Pancreas (tissue), 10 donors: ENCODE data around the gene PTPN11. TPM values are rescaled to one million over a fixed set of nuclear protein-coding genes. Genes with fewer than 3 reads are reported as not detected.

Experiments
- ATAC-seq, 4 donors: fragments of 200-7000 bp; cut with Tn5 transposase; one replicate each; pipeline versions ENCODE4 v1.8.0 to v1.9.1; 2020; ENCODE audit warnings: mild to moderate bottlenecking in 4 of 4, moderate library complexity in 4 of 4
- DNase-seq, 6 donors: peaks; one replicate each; pipeline ENCODE4 v3.0.0-alpha.2; 2020
- FAIRE-seq: peaks from 2 replicates; lab custom pipeline; 2012; peaks lifted over from hg19 to GRCh38; lab: Jason Lieb, UNC
- H3K27ac ChIP-seq, 4 donors: fragments of 200-600 bp; sonication (generic); 1 replicate in 3 of 4; 2 replicates in 1 of 4; pipeline versions ENCODE4 v1.5.0 to v1.8.0; 2020
- H3K27me3 ChIP-seq, 4 donors: fragments of 200-600 bp; one replicate each; pipeline ENCODE4 v1.8.0; 2021
- H3K36me3 ChIP-seq, 3 donors: fragments of 200-600 bp; sonication (generic) in 1 of 3; one replicate each; pipeline versions ENCODE4 v1.5.0 to v1.8.0; 2020 to 2021
- H3K4me1 ChIP-seq, 3 donors: fragments of 200-600 bp; one replicate each; pipeline ENCODE4 v1.8.0; 2021
- H3K4me3 ChIP-seq, 4 donors: fragments of 200-600 bp; sonication (generic) in 2 of 4; one replicate each; pipeline versions ENCODE4 v1.5.0 to v1.8.0; 2020 to 2021
- H3K9me3 ChIP-seq, 4 donors: fragments of 200-600 bp; one replicate each; pipeline ENCODE4 v1.8.0; 2021
- WGBS, 2 donors: extraction: QIAGEN DNeasy Blood & Tissue Kit; methylation state at CpG; one replicate each; pipeline ENCODE4 v1.1.7; 2013; 5-methylcytosine and 5-hydroxymethylcytosine counted together
- intact Hi-C, 3 donors: fragments of 100-400 bp; cut with DNase I; formaldehyde crosslinking; loops; one replicate each; pipeline versions ENCODE4 v1.11.1 to v1.14.2; 2022
- polyA plus RNA-seq, 2 donors: library from polyadenylated mRNA; stranded (reverse); fragments of 200-250 nt; gene quantifications; one replicate each; pipeline ENCODE4 v1.2.3, GENCODE V29; 2013
- total RNA-seq, 6 donors: library from RNA; stranded (reverse); fragmentation: NEBNext Ultra II Directional in 4 of 6; extraction: Animal tissue kit (Norgen Biotek cat#: 25700) in 4 of 6; gene quantifications; one replicate each; pipeline versions ENCODE4 v1.2.1 to v1.2.4, GENCODE V29; 2021 to 2023
- TF ChIP-seq, protein P1 (sequence below), 4 donors: fragments of 200-600 bp; sonication (generic) in 3 of 4; IDR thresholded peaks; one replicate each; pipeline versions ENCODE4 v1.5.0 to v1.8.0; 2021; ENCODE audit warnings: antibody characterized with exemption in 4 of 4
- donor health status: healthy with polysubstance abuse.
- donor health status: DM: no; HTN: no; CAD: no; lungs with moderate emphysema.
- donor health status: DM: no; HTN: no; CAD: no.
- donor health status: control.
- donor health status: control.
- donor health status: Bipolar disorder and iron deficiency.
- donor health status: DM: yes; HTN: yes; CAD: no.
- donor health status: DM: no; HTN: no; CAD: no.
- donor health status: DM: no; HTN: no; CAD: no.
- donor health status: DM: yes; HTN: yes; CAD: no.

PTPN11 gene
- total and polyA plus RNA-seq, 8 donors = 12.4 to 51.1 (median 32.7) TPM

DNA sequence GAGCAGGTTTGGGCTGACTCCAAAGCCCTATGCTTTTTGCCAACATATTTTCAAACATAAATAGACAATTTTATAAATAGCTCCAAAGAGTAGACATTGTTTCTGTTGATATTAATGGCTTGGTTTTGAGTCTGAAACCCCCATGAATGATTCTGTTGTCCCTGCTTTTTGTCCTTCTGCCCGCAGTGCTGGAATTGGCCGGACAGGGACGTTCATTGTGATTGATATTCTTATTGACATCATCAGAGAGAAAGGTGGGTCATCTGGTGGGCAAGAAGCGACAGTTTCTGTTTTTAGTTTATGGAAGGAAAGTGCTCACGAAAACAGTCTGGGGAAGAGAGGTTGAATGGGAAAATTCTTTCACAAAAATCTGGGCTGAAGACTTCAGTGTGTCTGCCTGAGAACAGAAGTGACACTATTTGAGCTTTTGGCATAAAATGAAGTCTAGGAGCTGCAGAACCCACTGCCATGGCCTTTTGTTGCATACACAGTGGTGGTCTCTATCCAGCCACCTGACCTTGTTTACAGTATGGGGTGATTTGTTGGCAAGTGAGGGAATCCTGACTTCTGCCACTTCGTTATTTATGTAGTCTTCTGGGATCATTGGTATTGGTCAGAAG is 69.6 kb downstream of the PTPN11 start:
- WGBS, 2 donors = 92 to 93% methylated on average over 6 of the region's 6 CpGs
- TF ChIP-seq, protein P1, sequence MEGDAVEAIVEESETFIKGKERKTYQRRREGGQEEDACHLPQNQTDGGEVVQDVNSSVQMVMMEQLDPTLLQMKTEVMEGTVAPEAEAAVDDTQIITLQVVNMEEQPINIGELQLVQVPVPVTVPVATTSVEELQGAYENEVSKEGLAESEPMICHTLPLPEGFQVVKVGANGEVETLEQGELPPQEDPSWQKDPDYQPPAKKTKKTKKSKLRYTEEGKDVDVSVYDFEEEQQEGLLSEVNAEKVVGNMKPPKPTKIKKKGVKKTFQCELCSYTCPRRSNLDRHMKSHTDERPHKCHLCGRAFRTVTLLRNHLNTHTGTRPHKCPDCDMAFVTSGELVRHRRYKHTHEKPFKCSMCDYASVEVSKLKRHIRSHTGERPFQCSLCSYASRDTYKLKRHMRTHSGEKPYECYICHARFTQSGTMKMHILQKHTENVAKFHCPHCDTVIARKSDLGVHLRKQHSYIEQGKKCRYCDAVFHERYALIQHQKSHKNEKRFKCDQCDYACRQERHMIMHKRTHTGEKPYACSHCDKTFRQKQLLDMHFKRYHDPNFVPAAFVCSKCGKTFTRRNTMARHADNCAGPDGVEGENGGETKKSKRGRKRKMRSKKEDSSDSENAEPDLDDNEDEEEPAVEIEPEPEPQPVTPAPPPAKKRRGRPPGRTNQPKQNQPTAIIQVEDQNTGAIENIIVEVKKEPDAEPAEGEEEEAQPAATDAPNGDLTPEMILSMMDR (IDR thresholded peaks at IDR 0.05) = no peak
- peaks cover 6 to 40% (median 12%) of the 10 kb centered on the region in 3 donors for H3K36me3 ChIP-seq
- intact Hi-C loops = no loop called here
- DNase-seq (no peak), ATAC-seq (no peak), FAIRE-seq (no peak)
- H3K4me1 ChIP-seq = no peaks in the 10 kb centered on the region
- no peak overlapping the region for H3K27ac ChIP-seq
- no peaks in the 10 kb centered on the region for H3K27me3 ChIP-seq
- H3K9me3 ChIP-seq = no peaks in the 10 kb centered on the region
- no peak overlapping the region for H3K4me3 ChIP-seq

DNA sequence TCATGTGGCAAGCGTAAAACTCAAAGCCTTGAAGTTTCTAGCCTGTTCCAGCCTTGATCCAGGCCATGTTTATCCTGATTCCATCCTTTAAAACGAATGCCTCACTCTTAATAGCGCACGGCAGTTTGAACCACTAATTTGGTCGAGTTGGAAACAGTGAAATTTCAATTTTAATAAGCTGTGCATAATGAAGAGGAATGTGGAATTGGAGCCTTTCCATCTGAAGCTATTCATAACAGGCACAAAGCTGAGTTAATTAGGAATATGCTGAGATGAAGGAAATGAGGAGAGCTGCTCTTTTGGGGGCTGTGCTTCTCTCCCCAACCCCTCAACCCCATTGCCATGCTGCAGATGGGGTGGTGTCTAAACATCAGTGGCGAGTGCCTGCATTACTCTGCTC is 70.7 kb downstream of the PTPN11 start:
- H3K9me3 ChIP-seq = no peaks in the 10 kb centered on the region
- TF ChIP-seq, protein P1 (IDR thresholded peaks at IDR 0.05) = no peak
- no peaks in the 10 kb centered on the region for H3K4me1 ChIP-seq
- intact Hi-C loops = no loop called here
- 87 to 90% methylated on average over 6 of the region's 6 CpGs for WGBS, 2 donors
- FAIRE-seq = no peak
- no peak for DNase-seq
- no peaks in the 10 kb centered on the region for H3K27me3 ChIP-seq
- no peak overlapping the region for H3K4me3 ChIP-seq
- ATAC-seq = no peak
- peaks cover 6 to 40% (median 12%) of the 10 kb centered on the region in 3 donors for H3K36me3 ChIP-seq
- H3K27ac ChIP-seq = no peak overlapping the region

DNA sequence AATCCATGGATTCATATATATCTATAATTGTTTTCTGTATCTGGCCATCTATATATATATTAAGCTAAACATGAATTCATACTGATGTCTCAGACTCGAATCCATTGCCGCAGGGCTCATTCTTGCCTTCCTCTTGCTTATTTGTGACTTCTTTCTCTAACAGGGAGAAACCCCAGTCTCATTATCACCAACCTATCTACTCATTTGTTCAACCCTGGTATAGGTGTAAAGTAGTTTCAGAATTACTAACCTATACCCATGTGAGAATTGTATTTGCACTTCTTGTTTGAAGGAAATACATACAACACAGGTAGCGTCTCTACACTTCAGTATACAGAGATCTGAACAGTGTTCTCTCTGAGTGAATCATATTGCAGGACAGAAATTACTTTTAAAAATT is 77.7 kb downstream of the PTPN11 start:
- no peak for FAIRE-seq
- Histone ChIP-seq H3K27ac (no peak overlapping the region), H3K4me1 (no peaks in the 10 kb centered on the region), H3K36me3 (peaks cover 0 to 10% (median 0%) of the 10 kb centered on the region in 3 donors), H3K4me3 (no peak overlapping the region), H3K27me3 (no peaks in the 10 kb centered on the region), H3K9me3 (no peaks in the 10 kb centered on the region)
- TF ChIP-seq, protein P1 (IDR thresholded peaks at IDR 0.05) = no peak
- 95 to 96% methylated on average over 3 of the region's 3 CpGs for WGBS, 2 donors
- no peak for DNase-seq
- ATAC-seq = no peak
- intact Hi-C loops = no loop called here

DNA sequence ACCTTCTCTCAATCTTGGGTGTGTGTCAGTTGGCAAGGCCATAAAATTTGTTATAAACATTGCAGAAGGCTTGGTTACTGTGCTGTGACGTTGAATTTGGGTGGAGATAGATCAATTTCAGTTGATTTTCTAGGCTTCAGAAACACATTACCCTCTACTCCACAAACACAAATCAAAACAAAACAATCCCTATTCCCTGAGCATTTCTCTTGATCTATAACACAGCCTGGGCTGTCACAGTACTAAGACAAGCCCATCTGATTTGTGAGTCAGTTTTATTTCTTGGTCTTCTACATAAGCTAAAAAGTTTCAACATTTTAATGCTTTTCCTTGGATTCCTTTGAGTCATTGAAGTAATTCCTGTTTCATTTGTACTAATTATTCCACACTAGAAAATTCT is 79.8 kb downstream of the PTPN11 start:
- 76 to 86% methylated on average over 1 of the region's 1 CpG for WGBS, 2 donors

DNA sequence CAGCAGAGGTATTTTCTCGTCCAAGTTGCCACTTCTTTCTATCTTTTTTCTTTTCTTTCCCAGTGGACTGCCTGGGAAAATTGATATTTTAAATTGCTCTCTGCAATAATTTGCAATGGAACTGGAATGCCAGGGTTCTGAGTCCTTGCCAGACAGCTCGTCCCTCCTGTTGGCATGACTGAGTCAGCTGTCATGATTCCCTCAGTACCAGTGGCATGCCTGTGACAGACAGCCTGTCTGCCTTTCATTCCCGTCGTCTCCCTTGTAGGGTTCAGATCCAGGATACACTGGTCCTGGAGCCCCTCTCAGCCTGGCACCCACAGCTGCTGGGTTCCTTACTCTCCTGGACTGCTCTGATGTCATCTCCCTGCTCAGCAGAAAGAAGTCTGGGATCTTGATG is 84.8 kb downstream of the PTPN11 start:
- no peak for ATAC-seq
- FAIRE-seq = no peak
- Histone ChIP-seq H3K4me3 (no peak overlapping the region), H3K4me1 (no peaks in the 10 kb centered on the region), H3K27ac (no peak overlapping the region), H3K27me3 (no peaks in the 10 kb centered on the region), H3K36me3 (peaks cover 0 to 41% (median 4%) of the 10 kb centered on the region in 3 donors), H3K9me3 (no peaks in the 10 kb centered on the region)
- DNase-seq = no peak
- WGBS, 2 donors = 79 to 85% methylated on average over 4 of the region's 4 CpGs
- intact Hi-C loops = no loop called here
- TF ChIP-seq, protein P1 (IDR thresholded peaks at IDR 0.05) = no peak

More for the DNA sequence above, 79.8 kb downstream of the PTPN11 start:
- Histone ChIP-seq H3K9me3 (no peaks in the 10 kb centered on the region), H3K36me3 (peaks cover 0 to 24% (median 0%) of the 10 kb centered on the region in 3 donors), H3K4me3 (no peak overlapping the region), H3K4me1 (no peaks in the 10 kb centered on the region), H3K27me3 (no peaks in the 10 kb centered on the region), H3K27ac (no peak overlapping the region)
- TF ChIP-seq, protein P1 (IDR thresholded peaks at IDR 0.05) = no peak
- FAIRE-seq (no peak), DNase-seq (no peak), ATAC-seq (no peak)
- intact Hi-C loops = no loop called here
